Spinal cord (tissue), 10 donors: ENCODE results near the gene ZNF384. TPM values are rescaled to one million over a fixed set of nuclear protein-coding genes. Genes with fewer than 3 reads are reported as not detected.
A peak's percentile ranks its signal among the peaks of the same experiment; 100 is the strongest.

Experiments used
- DNase-seq, 6 donors: peaks; one replicate each; pipeline versions ENCODE4 v3.0.0 to v3.0.0-alpha.2; 2013 to 2015; ENCODE audit warnings: low spot score in 6 of 6, low read depth in 4 of 6
- H3K27ac ChIP-seq: one replicate; pipeline ENCODE4 v1.5.1; 2013; ENCODE audit warnings: low read depth, low read length, control low read depth
- H3K27me3 ChIP-seq: one replicate; pipeline ENCODE4 v1.6.1; 2013; ENCODE audit warnings: low read length; ENCODE audit not compliant: control insufficient read depth, insufficient read depth
- H3K36me3 ChIP-seq: one replicate; pipeline ENCODE4 v1.6.1; 2013; ENCODE audit warnings: low read length; ENCODE audit not compliant: control insufficient read depth, insufficient read depth
- H3K4me1 ChIP-seq: one replicate; pipeline ENCODE4 v1.6.1; 2013; ENCODE audit warnings: low read length; ENCODE audit not compliant: control insufficient read depth, insufficient read depth
- H3K4me3 ChIP-seq: one replicate; pipeline ENCODE4 v1.5.1; 2013; ENCODE audit warnings: low read depth, low read length, control low read depth
- H3K9me3 ChIP-seq: one replicate; pipeline ENCODE4 v1.6.1; 2013; ENCODE audit warnings: low read length; ENCODE audit not compliant: control insufficient read depth, insufficient read depth
- WGBS: methylation state at CpG from one replicate; pipeline ENCODE4 v1.1.5; 2013; ENCODE audit warnings: missing lambda C conversion rate; ENCODE audit not compliant: insufficient coverage; 5-methylcytosine and 5-hydroxymethylcytosine counted together
- long read RNA-seq, 4 donors: transcript quantifications; one replicate each; lab custom pipeline, GENCODE V29; 2026
- polyA plus RNA-seq, 2 donors: library from polyadenylated mRNA; unstranded; fragments of 120-200 nt; gene quantifications; one replicate each; pipeline ENCODE4 v1.2.1, GENCODE V29; 2013; ENCODE audit not compliant: insufficient read length in 2 of 2
- total RNA-seq, 2 donors: library from RNA; depleted of rRNA in 1 of 2; stranded (reverse); fragments of 120-200 nt in 1 of 2; fragments of >200 nt in 1 of 2; gene quantifications; one replicate each; pipeline versions ENCODE4 v1.2.3 to v1.2.4, GENCODE V29; 2013 to 2014
- donor health status: healthy.

Gene ZNF384
- total RNA-seq, result 10 to 100 TPM; 14.9 to 33.8 TPM
- polyA plus RNA-seq, result 10 to 100 TPM; 66.6 to 80.2 TPM
- long read RNA-seq, donor 1, partial matches to known transcripts, result 7 of 13 reads
- long read RNA-seq, donor 1, other reads (novel, unspliced or antisense), result 0 of 13 reads
- long read RNA-seq, donor 2, partial matches to known transcripts, result 0 of 2 reads
- long read RNA-seq, donor 2, other reads (novel, unspliced or antisense), result 0 of 2 reads
- long read RNA-seq, donor 3, result 0 reads
- long read RNA-seq, donor 4, partial matches to known transcripts, result 0 of 9 reads
- long read RNA-seq, donor 4, other reads (novel, unspliced or antisense), result 0 of 9 reads

DNA sequence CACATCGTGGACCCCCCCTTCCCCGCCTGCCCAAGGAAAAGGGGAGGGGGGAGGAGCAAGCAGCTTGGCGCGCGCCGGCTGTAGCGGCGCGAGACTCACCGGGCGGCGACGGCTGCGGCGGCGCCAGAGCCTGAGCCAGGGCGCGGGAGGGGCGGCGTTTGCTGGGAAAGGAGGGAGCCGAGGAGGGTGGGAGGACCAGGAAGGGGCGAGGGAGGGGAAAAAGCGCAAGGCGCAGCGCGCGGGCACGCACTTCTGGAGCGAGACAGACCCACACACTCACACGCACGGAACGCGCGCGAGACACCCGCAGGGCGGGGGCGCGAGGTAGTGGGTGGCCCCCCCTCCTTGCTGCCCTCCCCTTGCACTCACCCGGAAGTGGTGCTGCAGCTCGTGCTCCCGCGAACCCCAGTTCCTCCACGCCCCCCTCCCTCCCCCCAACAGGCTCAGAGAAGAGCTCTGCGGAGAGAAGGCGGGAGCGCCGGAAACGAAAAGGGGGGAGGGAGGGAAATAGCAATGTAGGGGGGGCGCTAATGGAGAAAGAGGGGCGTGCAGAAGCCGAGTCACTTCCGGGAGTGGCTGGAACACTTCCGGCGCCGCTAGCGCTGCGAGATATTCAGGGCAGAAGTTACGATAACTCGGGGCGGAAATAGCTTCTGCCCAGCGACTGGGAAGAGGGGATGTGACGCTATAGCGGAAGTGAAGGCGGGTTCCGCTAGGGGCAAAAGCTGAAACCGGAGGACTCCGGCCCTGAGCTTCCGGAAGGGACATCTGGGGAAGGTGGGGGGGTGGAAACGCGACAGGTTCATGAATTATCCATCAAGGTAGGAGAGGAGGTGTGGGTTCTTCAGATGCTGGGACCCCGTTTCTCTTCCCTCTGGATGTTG lies at the start of gene ZNF384:
TSS of gene ZNF384 (minus strand) at position 377 of the 884 bp plus-strand sequence. CDS start 9,855 bp downstream, outside the sequence.
- H3K4me1 ChIP-seq, result peaks cover 18% of the 10 kb centered on the region
- under 1% methylated on average over 48 of the region's 72 CpGs for WGBS
- no peaks in the 10 kb centered on the region for H3K27me3 ChIP-seq
- peak within 1 kb of the TSS; percentile 90 for H3K4me3 ChIP-seq
- DNase-seq, result peak; percentile 92 to 100 (median 98)
- H3K9me3 ChIP-seq, result no peaks in the 10 kb centered on the region
- H3K36me3 ChIP-seq, result peaks cover 19% of the 10 kb centered on the region
- peak within 1 kb of the TSS; percentile 97 for H3K27ac ChIP-seq

DNA sequence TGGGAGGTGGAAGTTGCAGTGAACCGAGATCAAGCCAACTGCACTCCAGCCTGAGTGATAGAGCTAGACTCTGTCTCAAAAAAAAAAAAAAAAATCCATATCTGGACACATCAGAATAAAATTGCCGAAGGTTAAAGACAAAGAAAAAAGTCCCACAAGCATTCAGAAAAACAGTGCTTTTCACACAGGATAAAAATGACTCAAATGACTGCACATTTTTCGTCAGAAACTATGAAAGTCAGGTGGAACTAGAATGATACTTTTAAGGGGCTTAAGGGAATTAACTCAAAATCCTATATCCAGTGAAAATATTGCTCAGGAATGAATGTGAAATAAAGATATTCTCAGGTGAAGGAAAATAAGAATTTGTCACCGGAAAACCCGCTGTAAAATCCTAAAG lies 47.6 kb upstream of the ZNF384 start:
- Histone ChIP-seq H3K9me3 (no peaks in the 10 kb centered on the region), H3K27ac (no peak overlapping the region), H3K27me3 (no peaks in the 10 kb centered on the region), H3K36me3 (peaks cover 9% of the 10 kb centered on the region), H3K4me3 (no peak overlapping the region), H3K4me1 (no peaks in the 10 kb centered on the region)
- no CpG with 5 or more reads among the region's 5 CpGs for WGBS
- DNase-seq, result no peak

DNA sequence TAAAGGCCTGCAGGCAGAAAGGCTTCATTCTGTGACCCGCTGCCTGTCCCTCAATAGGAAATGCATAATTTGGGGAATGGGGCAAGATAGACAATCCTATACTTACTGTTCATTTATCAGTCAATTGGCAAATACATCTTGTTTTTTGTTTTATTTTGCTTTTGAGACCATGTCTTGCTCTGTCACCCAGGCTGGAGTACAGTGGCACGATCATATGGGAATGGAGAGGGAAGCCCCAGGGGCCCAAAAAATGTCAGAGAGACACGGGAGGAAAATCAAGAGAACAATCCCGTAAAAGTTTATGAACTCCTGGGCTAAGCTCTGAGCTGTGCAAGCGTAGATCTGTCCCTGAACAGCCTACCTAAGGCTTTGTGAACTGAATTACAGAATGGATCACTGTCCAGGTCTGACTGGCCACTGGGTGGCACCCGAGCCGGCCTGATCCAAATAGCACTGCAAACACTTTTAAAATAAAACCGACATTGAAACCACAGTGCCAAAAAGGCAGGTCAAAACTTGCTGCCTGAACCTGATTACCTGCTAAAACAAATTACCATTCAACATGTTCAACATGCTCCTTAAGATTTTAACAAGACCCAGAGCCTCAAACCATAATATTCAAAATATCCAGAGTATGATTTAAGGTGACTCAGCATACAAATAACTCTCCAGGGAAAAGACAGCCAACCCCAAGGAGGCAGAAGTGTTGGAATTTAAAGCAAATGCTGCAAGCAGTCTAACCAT lies 46.4 kb upstream of the ZNF384 start:
- WGBS, result 41% methylated on average over 7 of the region's 8 CpGs
- H3K4me3 ChIP-seq, result no peak overlapping the region
- no peaks in the 10 kb centered on the region for H3K4me1 ChIP-seq
- no peak overlapping the region for H3K27ac ChIP-seq
- DNase-seq, result peak in 3 of 6 donors; percentile 48 to 88 (median 72)
- H3K27me3 ChIP-seq, result no peaks in the 10 kb centered on the region
- H3K9me3 ChIP-seq, result no peaks in the 10 kb centered on the region
- H3K36me3 ChIP-seq, result peaks cover 19% of the 10 kb centered on the region

DNA sequence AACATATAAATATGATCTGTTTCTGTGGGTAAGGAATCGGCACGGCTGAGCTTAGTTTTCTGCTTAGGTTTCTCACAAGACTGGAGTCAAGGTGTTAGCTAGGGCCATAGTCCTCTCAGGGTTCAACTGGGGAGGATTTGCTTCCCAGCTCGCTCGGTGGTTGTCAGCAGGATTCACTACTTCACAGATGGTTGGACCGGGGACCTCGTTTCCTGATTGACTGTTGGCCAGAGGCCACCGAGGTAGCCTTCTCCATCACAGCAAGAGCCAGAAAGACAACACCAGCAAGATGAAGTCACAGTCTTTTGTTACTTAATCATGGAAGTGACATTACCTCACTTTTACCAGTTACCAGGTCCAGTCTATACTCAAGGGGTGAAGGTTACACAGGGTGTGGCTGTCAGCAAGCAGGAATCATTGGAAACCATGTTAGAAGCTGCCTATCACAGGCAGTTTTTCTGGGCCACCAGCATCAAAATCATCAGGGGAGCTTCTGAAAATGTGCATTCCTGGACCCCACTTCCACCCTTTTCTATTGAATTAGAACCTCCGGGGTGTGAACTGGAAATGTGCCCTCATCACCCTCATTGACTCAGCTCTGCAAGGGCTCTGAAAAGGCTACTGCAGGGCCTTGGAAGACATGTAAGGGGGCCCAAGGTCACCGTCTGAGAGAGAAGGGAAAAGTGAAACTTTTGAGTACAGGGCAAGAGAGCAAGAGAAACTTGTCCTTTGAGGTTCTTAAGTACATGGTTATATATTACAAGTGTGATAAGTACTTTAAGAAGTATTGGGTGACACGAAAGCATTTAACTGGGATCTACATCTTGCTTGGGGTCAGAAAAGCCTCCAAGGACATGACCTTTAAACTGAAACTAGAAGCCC lies 45.6 kb upstream of the ZNF384 start:
- WGBS, result 80% methylated on average over 8 of the region's 10 CpGs
- H3K4me1 ChIP-seq, result no peaks in the 10 kb centered on the region
- no peak for DNase-seq
- H3K36me3 ChIP-seq, result peaks cover 28% of the 10 kb centered on the region
- H3K4me3 ChIP-seq, result no peak overlapping the region
- no peak overlapping the region for H3K27ac ChIP-seq
- no peaks in the 10 kb centered on the region for H3K27me3 ChIP-seq
- H3K9me3 ChIP-seq, result no peaks in the 10 kb centered on the region

DNA sequence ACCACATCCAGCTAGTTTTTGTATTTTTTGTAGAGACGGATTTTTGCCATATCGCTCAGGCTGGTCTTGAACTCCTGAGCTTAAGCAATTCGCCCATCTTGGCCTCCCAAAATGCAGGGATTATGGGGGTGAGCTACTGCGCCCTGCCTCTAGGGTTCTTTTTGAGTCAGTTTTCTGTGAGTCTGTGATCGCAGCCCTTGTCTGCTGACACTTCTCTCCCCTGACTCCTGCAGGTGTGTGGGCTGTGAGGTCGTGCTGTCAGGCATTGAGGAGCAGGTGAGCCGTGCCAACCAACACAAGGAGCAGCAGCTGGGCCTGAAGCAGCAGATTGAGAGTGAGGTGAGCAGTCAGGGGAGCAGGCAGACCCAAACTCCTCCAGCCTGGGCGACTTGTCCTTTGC lies 41.0 kb upstream of the ZNF384 start:
- DNase-seq, result no peak
- Histone ChIP-seq H3K27ac (no peak overlapping the region), H3K9me3 (no peaks in the 10 kb centered on the region), H3K4me1 (peaks cover 2% of the 10 kb centered on the region), H3K4me3 (no peak overlapping the region), H3K36me3 (peaks cover 52% of the 10 kb centered on the region), H3K27me3 (no peaks in the 10 kb centered on the region)
- WGBS, result 95% methylated on average over 6 of the region's 8 CpGs

DNA sequence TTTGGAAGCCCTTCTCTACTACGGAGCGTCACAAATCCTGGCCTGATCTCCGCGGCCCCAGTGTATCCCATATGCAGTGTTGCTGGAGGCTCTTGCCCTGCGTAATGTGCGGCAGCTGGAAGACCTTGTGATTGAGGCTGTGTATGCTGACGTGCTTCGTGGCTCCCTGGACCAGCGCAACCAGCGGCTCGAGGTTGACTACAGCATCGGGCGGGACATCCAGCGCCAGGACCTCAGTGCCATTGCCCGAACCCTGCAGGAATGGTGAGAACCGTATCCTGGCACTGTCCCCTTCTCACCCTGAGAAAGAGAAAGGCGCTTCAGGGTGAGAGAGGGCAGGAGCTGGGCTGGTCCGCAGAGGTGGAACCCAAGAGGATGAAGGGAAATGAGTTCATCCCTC lies 40.0 kb upstream of the ZNF384 start:
- H3K27me3 ChIP-seq, result no peaks in the 10 kb centered on the region
- H3K4me1 ChIP-seq, result peaks cover 12% of the 10 kb centered on the region
- no peaks in the 10 kb centered on the region for H3K9me3 ChIP-seq
- no peak overlapping the region for H3K4me3 ChIP-seq
- peaks cover 46% of the 10 kb centered on the region for H3K36me3 ChIP-seq
- DNase-seq, result no peak
- WGBS, result 97% methylated on average over 18 of the region's 18 CpGs
- H3K27ac ChIP-seq, result no peak overlapping the region

DNA sequence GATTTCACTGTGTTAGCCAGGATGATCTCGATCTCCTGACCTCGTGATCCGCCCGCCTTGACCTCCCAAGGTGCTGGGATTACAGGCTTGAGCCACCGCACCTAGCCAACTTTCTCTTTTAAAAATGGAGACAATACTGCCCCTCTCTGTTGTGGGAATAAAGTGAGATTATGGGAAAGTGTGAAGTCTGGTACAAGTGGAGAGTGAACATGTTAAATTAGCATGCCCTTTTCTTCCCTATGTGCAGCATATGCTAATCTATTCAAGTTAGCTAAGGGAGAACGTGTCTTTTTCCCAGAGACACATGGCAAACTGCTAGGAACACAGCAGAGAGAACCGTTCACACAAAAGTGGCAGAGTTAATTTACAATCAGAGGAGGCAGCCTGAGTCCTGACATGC lies 36.2 kb upstream of the ZNF384 start:
- no peaks in the 10 kb centered on the region for H3K9me3 ChIP-seq
- no peaks in the 10 kb centered on the region for H3K27me3 ChIP-seq
- peaks cover 13% of the 10 kb centered on the region for H3K4me1 ChIP-seq
- DNase-seq, result no peak
- 66% methylated on average over 2 of the region's 7 CpGs for WGBS
- no peak overlapping the region for H3K4me3 ChIP-seq
- peaks cover 30% of the 10 kb centered on the region for H3K36me3 ChIP-seq
- no peak overlapping the region for H3K27ac ChIP-seq

DNA sequence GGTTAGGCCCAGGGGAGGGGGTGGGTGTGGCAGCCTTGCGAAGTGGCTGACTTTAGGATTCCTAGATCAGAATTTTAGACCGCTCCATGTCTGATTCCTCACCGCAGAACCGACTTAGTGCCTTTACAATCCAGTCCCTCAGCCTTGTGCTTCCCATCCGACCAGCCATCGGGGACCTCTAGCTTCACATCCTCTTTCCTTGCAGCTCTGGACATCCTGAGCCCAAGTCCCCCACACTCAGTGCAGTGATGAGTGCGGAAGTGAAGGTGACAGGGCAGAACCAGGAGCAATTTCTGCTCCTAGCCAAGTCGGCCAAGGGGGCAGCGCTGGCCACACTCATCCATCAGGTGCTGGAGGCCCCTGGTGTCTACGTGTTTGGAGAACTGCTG lies 35.2 kb upstream of the ZNF384 start:
- WGBS, result 42% methylated on average over 3 of the region's 10 CpGs
- Histone ChIP-seq H3K36me3 (peaks cover 21% of the 10 kb centered on the region), H3K27ac (peak overlapping the region; percentile 97), H3K4me1 (peaks cover 13% of the 10 kb centered on the region), H3K4me3 (peak overlapping the region; percentile 98), H3K27me3 (peaks cover 2% of the 10 kb centered on the region), H3K9me3 (no peaks in the 10 kb centered on the region)
- DNase-seq, result peak in 1 of 6 donors; percentile 19
